HG03064 (cell line): ENCODE data around the gene NPB.

Experiments used
- ATAC-seq: cut with Tn5 transposase; IDR thresholded peaks from one replicate; pipeline ENCODE4 v1.9.1; 2021; ENCODE audit warnings: low read depth; ENCODE audit not compliant: unreplicated experiment

Gene NPB

GRCh38 chr17:81898029-81898866 is 3.8 kb upstream of the NPB start:
- ATAC-seq: no peak

GRCh38 chr17:81898885-81899284 is 3.2 kb upstream of the NPB start:
- ATAC-seq: no peak

DNA sequence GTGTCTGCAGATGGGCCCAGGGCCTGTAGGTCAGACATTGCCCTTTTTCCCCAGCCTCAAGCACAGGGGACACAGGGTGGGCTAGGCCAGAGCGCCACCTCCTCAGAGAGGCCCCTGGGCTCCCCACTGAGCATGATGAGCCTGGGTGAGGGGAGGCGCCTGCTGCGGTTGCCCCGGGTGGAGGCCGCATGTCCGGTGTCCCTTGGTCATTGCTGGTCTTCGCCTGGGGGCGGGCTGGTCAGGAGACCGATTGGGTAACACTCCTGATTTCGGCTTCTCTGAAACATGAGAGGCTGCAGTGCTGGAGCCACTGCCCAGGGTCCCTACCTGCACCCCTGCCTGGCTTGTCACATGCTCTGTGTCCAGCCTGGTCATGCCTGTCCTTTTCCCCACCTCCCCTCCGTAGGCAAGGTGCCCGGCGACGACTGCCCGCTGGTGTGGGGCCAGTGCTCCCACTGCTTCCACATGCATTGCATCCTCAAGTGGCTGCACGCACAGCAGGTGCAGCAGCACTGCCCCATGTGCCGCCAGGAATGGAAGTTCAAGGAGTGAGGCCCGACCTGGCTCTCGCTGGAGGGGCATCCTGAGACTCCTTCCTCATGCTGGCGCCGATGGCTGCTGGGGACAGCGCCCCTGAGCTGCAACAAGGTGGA is 2.4 kb upstream of the NPB start:
- no peak for ATAC-seq

DNA sequence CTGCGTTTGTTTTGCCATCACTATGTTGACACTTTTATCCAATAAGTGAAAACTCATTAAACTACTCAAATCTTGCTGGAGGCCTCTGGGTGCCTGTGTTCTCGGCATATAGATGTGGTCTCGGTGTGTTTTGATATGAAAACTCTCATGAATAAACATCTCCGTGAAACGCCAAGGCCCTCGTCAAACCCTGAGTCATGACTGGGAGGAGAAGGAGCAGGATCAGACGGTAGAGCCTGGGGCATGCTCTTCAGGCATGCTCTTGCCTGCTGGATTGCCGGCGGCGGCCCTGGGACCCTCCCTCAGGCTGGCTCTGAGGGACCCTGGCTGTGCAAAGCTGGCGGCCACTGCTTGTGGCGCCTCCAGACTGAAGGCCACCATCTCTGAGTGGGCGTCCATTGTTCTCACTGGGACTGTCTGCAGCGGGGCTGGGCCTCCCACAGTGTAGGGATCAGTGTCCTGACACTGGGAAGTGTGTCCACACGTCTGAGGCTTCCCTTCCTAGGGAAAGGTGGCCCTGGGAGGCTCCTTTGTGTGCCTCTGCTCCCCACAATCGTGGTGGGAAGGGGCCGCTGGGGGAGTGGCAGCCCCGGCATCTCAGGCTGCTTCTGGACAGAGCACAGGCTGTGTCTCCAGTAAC is 1.7 kb upstream of the NPB start:
- no peak for ATAC-seq

- ATAC-seq: no peak
Observed at GRCh38 chr17:81901167-81902022, 643 bp upstream of the NPB start.

GRCh38 chr17:81902653-81903414 is 796 bp downstream of the NPB start:
- ATAC-seq: no peak

GRCh38 chr17:81903415-81903831 is 1.4 kb downstream of the NPB start:
- ATAC-seq: no peak

DNA sequence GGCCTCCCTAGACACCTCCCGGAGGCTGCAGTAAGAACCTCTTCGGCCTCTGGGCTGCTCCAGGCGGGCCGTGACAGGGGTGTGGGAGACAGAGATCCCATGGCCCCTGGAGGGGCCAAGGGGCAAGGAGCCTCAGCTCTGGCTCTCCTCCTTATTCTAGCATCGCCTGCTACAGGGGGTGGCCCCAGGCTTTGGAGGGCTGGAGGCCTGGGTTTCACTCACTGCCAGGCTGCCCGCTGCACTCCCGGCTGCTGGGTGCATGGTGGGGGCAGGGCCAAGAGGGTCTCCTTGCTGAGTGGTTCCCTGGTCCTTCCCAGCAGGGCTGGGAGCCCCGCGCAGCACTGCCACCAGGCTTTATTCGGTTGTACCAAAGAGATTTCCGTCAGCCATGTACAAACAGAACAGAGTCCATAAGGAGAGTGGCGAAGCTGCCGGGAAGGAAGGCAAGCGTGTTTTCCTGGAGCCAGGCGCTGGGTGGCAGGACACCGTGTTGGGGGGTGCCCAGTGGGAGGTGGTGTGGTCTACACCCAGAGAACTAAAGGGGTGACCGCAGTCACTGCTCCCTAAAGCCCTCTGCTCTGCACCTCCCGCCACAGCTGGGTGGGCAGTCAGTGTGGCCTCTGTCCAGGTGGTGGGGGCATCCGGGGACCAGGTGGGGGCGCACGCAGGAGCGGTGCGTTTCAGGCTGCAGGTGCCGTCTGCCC is 2.0 kb downstream of the NPB start:
- ATAC-seq: no peak

- ATAC-seq: no peak
Observed at GRCh38 chr17:81904600-81905423, 2.8 kb downstream of the NPB start.

DNA sequence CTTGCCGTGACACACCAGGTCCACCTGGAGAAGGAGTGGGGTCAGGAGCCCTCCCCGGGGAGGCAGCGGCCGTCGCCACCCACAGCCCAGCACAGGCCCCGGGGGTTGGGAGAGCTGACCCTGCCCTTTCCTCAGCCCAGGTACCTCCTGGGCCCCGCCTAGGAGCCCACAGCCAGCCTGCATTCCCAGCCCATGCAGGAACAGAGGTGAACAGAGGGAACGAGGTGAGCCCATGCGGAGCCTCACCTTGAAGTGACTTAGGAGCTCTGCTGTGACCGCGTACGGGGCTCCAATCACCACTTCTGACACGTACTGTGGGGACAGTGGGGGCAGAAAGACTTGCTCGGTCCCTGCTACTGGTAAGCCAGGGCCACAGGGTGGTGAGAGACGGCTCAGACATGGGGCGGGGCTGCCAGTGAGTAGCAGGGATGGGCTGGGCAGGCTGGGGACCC is 3.4 kb downstream of the NPB start:
- ATAC-seq: no peak

- ATAC-seq: no peak
Observed at GRCh38 chr17:81905993-81906392, 4.0 kb downstream of the NPB start.

DNA sequence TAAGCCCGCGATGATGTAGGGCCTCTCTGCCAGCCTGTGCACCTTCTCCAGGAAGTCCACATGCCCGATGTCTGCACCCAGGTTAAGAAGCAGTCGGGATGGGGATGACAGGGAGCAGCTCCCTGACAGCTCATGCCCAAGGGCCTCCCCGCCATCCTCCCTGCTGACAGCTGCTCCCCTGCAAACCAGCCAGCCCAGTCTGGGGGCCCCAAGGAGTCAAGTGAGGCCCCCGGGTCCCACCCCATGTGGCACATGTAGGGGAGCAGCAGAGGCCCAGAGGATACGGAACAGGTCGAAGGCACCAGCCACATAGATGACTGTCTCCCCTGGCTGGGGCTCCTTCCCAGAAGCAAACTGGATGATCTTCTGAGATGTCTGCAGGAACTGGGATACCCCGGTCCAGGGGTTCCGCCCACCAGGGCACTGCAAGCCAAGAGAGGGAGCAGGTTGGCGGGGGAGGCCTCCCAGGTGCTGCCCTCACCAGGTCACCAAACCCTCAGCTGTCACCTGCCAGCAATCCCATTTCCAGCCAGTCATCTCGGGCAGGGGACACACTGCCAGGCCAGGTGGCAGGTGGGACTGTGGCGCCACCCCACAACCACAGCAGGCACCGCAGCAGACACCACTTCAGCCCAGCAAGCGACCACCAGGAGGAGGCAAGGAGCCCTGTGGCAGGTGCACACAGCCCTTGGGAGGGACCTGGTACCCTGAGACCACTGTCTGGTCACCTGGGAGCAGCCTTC is 4.6 kb downstream of the NPB start:
- no peak for ATAC-seq

DNA sequence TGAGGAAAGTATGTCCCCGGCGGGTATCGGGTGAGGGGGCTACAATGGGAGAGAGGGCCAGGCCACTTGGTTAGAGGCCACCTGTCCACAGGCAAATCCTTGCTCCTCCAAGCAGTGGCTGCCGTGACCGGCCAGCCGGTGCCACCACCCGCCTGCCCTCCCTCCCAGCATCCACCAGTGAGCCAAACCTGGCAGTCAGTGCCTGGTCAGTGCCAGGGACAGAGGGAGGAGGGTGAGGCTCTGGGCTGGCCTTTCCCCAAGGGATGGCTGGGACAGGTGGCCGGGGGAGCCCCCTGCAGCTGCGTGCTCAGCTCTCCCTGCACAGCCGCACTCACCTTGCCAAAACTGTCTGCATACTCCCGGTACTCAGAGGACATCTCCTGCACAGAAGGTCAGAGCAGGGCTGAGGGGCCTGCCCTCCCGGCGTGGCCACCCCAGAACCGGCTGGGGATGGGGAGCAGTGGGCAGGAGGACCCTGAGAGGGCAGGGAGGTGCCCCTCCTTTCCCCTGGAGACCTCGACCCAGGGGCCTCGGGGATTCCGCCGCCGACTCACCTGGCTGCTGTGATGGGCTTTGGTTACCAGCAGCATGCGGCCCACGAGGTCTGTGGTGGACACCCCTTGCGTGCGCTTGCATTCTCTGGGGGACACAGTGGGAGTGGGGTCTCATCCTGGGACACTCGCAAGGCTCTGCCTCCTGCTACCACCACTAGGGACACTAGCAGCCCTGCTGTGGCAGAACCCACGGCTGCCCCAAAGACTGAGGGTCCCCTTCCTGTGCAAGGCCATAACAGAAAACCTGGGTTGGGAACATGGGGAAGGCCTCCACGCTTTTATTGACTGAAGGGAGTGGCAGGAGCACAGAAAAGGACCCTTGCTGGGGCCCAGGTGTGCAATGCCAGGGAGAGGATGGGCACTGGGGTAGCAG is 5.4 kb downstream of the NPB start:
- ATAC-seq: no peak

- no peak for ATAC-seq
Observed at GRCh38 chr17:81908793-81909192, 6.8 kb downstream of the NPB start.

DNA sequence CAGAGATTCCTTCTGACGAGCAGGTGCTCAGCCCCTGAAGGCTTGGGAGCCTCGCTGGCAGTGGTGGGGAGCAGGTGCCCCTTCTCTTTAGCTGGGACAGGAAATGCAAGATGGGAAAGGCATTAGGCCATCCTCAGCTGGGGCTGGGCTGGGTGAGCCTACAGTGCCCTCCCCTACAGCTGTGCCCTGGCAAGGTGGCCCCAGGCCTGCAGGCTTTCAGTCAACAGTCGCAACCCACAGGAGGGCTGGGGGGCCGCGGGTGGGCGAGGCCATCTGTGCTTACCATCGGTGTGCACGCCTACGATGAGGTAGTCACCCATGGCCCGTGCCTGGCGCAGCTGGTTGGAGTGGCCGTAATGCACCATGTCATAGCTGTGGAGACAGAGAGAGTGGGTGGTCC is 7.2 kb downstream of the NPB start:
- no peak for ATAC-seq

- ATAC-seq: no peak
Observed at GRCh38 chr17:81909966-81910839, 8.2 kb downstream of the NPB start.
